Activated effector memory CD4-positive, alpha-beta T cell treated with anti-CD3 and anti-CD28 coated beads, Interleukin-2, amount 50 U/mL, for 16 hours (primary cell): ENCODE data around the gene AGTR1.
"Not testable (repeated sequence)": the region's sequence is repeated elsewhere in the genome, so short reads cannot be mapped to it uniquely, and the experiment has no call there.

Experiments
- DNase-seq: peaks from one replicate; pipeline ENCODE4 v3.0.0-alpha.2; 2020

Gene AGTR1

GRCh38 chr3:148718982-148719862, 21.5 kb downstream of the AGTR1 start:
- DNase-seq, result no peak

- DNase-seq, result no peak
These were observed 23.2 kb downstream of the AGTR1 start for GRCh38 chr3:148720873-148721272.

GRCh38 chr3:148723631-148724030, 25.9 kb downstream of the AGTR1 start:
- DNase-seq, result no peak

- DNase-seq, result no peak
These were observed 29.5 kb downstream of the AGTR1 start for GRCh38 chr3:148727231-148727630.

GRCh38 chr3:148728753-148729152, 31.1 kb downstream of the AGTR1 start:
- DNase-seq, result no peak

- no peak for DNase-seq
These were observed 31.9 kb downstream of the AGTR1 start for GRCh38 chr3:148729476-148730055.

- no peak for DNase-seq
These were observed 33.0 kb downstream of the AGTR1 start for GRCh38 chr3:148730676-148731075.

- DNase-seq, result no peak
These were observed 37.9 kb downstream of the AGTR1 start for GRCh38 chr3:148735597-148735996.

GRCh38 chr3:148736086-148736485, 38.4 kb downstream of the AGTR1 start:
- DNase-seq, result no peak

- DNase-seq, result no peak
These were observed 39.4 kb downstream of the AGTR1 start for GRCh38 chr3:148737104-148737530.

- DNase-seq, result no peak
These were observed 42.0 kb downstream of the AGTR1 start for GRCh38 chr3:148739720-148740119.

GRCh38 chr3:148740291-148740690, 42.6 kb downstream of the AGTR1 start:
- no peak for DNase-seq

GRCh38 chr3:148741219-148741618, 43.5 kb downstream of the AGTR1 start:
- DNase-seq, result no peak

GRCh38 chr3:148742118-148742517, 44.4 kb downstream of the AGTR1 start:
- DNase-seq, result no peak

- no peak for DNase-seq
These were observed 48.4 kb downstream of the AGTR1 start for GRCh38 chr3:148746053-148746452.

GRCh38 chr3:148748283-148748682, 50.6 kb downstream of the AGTR1 start:
- DNase-seq, result no peak

GRCh38 chr3:148750296-148750695, 52.6 kb downstream of the AGTR1 start:
- DNase-seq, result no peak

GRCh38 chr3:148751461-148751860, 53.8 kb downstream of the AGTR1 start:
- DNase-seq, result no peak

- DNase-seq, result not testable (repeated sequence)
These were observed 55.7 kb downstream of the AGTR1 start for GRCh38 chr3:148753385-148753784.

- DNase-seq, result no peak
These were observed 57.9 kb downstream of the AGTR1 start for GRCh38 chr3:148755570-148755969.

GRCh38 chr3:148756311-148756710, 58.6 kb downstream of the AGTR1 start:
- no peak for DNase-seq

- no peak for DNase-seq
These were observed 59.8 kb downstream of the AGTR1 start for GRCh38 chr3:148757238-148758215.

- DNase-seq, result no peak
These were observed 60.7 kb downstream of the AGTR1 start for GRCh38 chr3:148758303-148758884.
